ENCODE data around the gene B3GALT4.
"Not testable (repeated sequence)": the region's sequence is repeated elsewhere in the genome, so short reads cannot be mapped to it uniquely, and the experiment has no call there.

B3GALT4 gene

DNA sequence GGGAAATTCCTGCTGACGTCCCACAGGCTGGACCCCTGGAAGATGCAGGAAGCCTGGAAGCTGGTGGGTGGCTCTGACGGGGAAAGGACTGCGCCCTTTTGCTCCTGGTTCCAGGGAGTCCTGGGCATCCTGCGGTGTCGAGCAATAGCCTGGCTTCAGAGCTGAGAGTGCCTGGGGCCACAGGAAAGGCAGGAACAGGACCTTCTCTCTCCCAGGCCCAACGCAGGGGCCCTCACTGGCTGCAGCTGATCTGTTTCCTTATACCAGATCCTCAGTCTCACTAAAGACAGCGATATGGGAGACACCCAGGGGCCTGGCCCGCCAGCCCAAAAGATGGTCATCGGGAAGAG is 1.4 kb downstream of the B3GALT4 start:
- TF ChIP-seq, protein P1, sequence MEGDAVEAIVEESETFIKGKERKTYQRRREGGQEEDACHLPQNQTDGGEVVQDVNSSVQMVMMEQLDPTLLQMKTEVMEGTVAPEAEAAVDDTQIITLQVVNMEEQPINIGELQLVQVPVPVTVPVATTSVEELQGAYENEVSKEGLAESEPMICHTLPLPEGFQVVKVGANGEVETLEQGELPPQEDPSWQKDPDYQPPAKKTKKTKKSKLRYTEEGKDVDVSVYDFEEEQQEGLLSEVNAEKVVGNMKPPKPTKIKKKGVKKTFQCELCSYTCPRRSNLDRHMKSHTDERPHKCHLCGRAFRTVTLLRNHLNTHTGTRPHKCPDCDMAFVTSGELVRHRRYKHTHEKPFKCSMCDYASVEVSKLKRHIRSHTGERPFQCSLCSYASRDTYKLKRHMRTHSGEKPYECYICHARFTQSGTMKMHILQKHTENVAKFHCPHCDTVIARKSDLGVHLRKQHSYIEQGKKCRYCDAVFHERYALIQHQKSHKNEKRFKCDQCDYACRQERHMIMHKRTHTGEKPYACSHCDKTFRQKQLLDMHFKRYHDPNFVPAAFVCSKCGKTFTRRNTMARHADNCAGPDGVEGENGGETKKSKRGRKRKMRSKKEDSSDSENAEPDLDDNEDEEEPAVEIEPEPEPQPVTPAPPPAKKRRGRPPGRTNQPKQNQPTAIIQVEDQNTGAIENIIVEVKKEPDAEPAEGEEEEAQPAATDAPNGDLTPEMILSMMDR (IDR thresholded peaks at IDR 0.05; ENCODE audit: low read depth, low read length) = no peak
- H3K4me3 ChIP-seq (ENCODE audit: low read depth, low read length) = no peak overlapping the region

DNA sequence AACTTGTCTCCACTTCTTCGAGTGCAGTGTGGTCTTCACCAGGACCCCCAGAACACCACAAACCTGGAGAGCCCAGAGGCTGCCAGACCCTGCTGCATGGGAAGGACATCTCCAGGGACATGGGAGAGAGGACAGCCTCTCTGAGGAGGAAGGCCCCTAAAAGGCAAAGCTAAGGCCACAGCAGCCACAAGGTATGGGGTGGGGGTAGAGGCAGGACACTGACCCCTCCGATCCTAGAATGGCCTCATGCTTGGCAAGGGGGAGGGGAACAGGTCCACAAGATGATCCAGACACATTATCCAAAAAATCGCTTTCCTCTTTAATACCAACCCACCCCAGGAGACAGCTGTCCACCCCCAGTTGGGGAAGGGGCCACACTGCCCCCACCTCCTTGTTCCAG is 1.9 kb downstream of the B3GALT4 start:
- no peak overlapping the region for H3K4me3 ChIP-seq (ENCODE audit: low read depth, low read length)
- TF ChIP-seq, protein P1 (IDR thresholded peaks at IDR 0.05; ENCODE audit: low read depth, low read length) = no peak

DNA sequence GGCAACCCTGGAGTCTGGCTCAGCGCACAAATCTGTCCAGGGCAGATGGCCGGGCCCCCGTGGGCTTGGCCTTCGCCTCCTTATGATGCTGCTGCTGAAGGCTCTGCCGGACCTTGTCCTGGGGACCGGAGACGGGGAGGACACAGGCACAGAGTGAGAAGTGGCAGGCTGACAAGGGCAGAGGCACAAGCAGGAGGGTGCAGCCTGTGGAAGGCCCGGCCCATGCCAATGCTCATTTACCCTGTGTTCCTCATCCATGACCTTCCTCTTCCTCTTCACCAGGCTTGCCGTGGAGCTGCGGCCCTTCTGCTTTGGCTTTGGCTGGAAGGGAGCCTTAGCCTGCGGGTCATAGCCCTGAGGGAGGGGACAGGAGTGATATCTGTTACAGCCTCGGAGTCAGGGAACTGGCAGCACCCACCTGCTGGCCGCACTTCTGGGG is 2.4 kb downstream of the B3GALT4 start:
- TF ChIP-seq, protein P1 (IDR thresholded peaks at IDR 0.05; ENCODE audit: low read depth, low read length) = no peak

DNA sequence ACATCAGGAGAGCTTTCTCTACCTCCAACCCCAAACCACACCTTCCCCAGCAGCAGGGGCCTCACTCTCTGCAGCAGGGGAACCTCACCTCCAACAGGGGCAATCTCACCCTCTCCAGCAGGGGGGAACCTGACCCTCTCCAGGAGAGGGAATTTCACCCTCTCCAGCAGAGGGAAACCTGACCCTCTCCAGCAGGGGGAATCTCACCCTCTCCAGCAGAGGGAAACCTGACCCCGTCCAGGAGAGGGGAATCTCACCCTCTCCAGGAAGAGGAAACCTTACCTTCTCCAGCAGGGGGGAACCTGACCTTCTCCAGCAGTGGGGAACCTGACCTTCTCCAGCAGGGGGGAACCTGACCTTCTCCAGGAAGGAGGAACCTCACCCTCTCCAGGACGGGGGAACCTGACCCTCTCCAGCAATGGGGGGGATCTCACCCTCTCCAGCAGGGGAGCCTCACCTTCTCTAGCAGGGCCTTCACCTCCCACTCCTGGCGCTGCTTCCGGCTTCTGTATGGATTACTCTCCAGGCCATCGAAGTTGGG is 3.1 kb downstream of the B3GALT4 start:
- no peak overlapping the region for H3K4me3 ChIP-seq (ENCODE audit: low read depth, low read length)
- TF ChIP-seq, protein P1 (IDR thresholded peaks at IDR 0.05; ENCODE audit: low read depth, low read length) = peak; percentile 52

More for the DNA sequence above, 2.4 kb downstream of the B3GALT4 start:
- no peak overlapping the region for H3K4me3 ChIP-seq (ENCODE audit: low read depth, low read length)

DNA sequence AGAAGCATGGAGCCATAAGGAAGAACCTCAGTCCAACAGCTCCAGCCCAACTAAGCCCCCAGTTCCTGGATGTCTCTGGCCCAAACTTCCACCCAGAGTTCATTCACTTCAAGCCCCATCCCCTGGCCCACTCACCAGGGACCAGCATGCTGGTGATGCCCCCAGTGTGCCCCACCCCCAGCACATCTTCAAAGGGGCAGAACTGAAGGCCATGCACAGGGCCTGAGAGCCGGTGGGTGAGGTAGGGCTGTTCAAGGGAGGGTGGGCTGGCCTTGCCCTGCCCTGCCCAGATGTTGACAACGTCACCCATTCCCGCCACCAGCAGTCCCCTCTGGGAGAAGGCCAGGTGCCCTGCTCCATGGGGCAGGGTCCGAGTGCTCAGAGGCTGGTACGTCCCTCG is 3.6 kb downstream of the B3GALT4 start:
- H3K4me3 ChIP-seq (ENCODE audit: low read depth, low read length) = no peak overlapping the region
- TF ChIP-seq, protein P1 (IDR thresholded peaks at IDR 0.05; ENCODE audit: low read depth, low read length) = no peak

DNA sequence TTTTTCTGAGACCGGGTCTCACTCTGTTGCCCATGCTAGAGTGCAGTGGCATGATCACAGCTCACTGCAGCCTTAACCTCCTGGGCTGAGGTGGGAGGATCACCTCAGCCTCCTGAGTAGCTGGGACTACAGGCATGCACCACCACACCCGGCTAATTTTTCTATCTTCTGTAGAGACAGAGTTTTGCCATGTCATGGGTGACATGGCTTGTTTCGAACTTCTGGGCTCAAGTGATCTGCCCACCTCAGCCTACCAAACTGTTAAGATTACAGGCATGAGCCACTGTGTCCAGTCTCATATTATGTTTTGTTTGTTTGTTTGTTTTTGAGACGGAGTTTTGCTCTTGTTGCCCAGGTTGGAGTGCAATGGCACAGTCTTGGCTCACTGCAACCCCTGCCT is 8.3 kb downstream of the B3GALT4 start:
- not testable (repeated sequence) for H3K4me3 ChIP-seq (ENCODE audit: low read depth, low read length)

DNA sequence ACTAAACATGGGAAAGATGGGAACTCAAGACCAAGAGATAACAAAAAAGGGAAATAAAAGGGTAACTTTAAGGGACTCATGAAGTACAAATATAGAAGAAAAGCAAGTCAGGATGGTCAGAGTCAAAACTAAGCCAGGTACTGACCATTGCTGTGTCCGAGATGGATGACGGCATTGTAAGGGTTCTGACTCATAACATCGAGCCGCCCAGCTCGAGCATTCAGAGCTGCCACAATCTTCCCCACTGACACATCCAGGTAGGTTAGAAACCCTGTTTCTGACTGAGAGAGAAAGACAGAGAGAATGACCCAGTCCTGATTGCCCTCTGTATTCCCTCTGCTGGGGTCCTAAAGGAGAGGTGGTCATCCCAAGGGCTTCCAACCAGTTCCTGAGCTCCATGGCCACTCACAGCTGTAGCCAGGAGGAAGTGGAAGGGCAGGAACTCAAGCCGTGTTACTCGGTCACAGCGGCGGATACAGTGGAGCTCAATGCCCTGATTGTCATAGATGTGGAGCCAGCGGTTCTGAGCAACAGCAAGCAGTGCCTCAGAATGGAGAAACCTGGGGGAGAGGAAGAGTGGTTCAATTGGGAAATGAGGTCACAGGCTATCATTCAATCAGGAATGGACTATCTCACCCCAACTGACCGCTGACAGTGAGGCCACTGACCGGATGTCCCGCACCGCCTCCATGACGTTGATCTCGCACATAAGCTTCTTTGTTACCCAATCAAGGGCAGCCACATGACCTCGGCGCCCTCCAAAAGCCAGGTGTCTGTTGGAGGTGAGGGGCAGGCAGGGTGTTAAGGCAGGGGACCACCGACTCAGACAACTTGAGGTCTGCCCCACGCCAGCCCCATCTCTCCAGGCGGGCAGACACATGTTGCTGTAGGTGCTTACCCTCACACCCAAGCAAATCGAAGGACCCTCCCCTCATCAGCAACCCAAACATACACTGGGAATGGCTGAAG is 10.3 kb downstream of the B3GALT4 start:
- no peak overlapping the region for H3K4me3 ChIP-seq (ENCODE audit: low read depth, low read length)
- TF ChIP-seq, protein P1 (IDR thresholded peaks at IDR 0.05; ENCODE audit: low read depth, low read length) = no peak
